ENCODE results near the gene TOP2A.

Gene TOP2A

DNA sequence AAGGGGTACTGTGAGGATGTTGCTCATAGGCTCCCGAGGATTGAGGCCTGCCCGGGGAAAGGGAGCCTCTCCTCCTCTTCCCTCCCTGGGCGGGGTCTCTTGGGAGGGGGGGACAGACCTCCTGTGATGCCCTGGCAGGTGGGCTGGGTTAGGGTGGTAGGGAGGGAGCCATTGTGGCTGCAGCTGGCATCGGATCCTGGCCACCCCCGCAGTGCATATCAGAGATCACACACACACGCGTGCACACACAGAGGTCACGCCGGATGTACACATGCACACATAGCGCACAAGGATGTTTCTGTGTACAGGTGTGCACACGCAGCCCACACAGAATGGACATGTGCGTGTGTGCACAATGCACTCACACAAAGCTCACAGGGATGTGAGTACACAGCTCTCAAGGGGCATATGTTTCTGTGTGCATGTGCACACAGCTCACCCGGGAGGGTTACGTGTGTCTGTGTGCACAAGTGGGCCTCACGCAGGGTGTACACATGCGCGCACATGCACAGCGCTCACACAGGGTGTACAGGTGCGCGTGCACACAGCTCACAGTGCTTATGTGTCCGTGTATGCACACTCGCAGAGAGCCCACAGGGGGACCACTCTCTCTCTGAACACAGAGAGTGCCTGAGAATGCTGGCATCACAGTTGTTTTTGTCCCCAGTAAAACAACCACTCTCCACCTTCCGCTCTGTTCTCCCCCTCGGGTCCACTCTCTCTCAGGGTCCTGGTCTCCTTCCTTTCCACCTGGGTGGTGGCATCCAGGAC is 55.6 kb downstream of the TOP2A start:
- DNase-seq (ENCODE audit: low read depth, low spot score) = no peak
- no peak overlapping the region for H3K27ac ChIP-seq

DNA sequence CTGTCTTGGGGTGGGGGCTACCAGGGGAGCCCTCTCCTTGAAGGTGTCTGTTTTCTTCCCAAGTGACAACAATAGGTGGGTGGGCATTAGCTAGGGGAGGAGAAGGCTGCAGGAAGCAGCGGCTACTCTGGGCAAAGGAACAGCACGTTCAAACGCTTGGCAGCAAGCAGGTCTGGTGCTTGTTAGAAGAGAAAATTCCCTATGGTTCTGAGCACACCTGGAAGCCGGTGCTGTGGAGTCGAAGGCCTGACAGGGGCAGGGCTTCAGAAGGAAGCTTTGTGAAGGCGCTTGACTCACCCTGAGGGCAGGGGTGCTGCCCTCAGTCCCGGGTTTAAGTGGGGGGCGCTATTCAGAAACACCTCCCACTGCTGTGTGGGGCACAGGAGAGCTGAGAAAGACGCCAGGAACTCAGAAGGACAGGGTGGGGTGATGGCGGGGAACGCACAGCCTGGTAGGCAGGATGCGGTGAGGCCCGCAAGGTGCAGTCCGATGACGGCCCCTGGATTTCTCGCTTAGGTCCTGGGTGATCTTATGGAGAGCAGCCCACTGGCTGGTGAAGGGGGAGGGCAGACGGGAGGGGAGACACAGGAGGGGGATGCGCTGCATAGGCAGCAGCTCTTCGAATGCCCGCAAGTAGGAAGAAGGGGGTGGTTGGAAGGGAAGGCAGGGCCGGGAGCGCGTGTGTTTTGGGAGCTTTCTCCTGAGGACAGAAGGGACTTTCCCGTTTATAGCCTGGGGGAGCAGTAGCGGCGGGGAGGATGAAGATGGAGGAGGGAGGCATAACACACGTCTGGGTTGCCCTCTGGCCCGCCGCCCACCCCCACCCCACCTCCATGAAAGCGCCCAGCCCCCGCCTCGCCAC is 56.4 kb downstream of the TOP2A start:
- H3K27ac ChIP-seq = no peak overlapping the region
- DNase-seq (ENCODE audit: low read depth, low spot score) = no peak

DNA sequence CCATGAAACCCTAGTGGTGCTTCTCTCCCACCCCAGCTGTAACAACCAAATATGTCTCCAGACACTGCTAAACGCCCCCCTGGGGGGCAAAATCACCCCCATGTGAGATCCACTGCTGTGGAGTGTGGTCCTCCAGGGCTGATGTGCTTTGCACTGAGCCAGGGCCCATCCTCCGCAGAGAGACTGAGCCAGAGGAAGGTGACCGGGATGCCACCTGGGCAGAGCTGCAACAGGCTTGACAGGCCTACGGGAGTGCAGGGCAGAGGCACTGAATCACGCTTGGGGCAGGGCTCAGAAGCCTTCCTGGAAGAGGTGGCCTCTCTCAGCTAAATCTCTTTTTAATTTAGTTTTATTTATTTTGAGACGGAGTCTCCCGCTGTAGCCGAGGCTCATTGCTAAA is 57.6 kb downstream of the TOP2A start:
- DNase-seq (ENCODE audit: low read depth, low spot score) = no peak
- no peak overlapping the region for H3K27ac ChIP-seq

DNA sequence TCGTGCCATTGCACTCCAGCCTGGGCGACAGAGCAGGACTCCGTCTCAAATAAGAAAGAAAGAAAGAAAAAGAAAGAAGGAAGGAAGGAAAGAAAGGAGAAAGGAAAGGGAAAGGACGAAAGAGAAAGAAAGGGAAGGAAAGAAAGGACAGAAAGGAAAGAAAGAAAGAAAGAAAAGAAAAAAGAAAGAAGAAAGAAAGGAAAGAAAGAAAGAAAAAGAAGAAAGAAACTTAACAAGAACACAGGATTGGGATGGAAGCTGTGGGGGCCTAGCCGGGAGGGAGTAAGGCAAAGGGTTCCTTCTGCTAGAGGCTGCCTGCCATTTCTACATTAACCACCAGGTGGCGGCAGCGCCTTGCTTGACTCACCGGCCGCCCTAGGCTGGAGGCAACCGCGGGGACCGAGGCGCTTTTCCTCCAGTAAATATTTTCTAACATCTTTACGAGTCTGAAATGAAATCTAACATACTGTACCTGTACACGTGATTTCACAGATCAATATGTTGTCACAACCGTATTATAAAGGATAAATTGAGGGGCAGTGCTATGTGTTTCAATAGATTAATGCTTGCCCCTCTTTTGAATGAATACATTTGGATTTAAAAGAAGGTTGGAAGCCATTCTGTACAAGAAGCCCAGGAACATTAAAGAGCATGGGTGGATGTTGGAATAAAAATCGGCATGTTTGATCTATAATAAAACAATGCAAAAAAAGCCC is 59.2 kb downstream of the TOP2A start:
- DNase-seq (ENCODE audit: low read depth, low spot score) = no peak
- H3K27ac ChIP-seq = no peak overlapping the region

DNA sequence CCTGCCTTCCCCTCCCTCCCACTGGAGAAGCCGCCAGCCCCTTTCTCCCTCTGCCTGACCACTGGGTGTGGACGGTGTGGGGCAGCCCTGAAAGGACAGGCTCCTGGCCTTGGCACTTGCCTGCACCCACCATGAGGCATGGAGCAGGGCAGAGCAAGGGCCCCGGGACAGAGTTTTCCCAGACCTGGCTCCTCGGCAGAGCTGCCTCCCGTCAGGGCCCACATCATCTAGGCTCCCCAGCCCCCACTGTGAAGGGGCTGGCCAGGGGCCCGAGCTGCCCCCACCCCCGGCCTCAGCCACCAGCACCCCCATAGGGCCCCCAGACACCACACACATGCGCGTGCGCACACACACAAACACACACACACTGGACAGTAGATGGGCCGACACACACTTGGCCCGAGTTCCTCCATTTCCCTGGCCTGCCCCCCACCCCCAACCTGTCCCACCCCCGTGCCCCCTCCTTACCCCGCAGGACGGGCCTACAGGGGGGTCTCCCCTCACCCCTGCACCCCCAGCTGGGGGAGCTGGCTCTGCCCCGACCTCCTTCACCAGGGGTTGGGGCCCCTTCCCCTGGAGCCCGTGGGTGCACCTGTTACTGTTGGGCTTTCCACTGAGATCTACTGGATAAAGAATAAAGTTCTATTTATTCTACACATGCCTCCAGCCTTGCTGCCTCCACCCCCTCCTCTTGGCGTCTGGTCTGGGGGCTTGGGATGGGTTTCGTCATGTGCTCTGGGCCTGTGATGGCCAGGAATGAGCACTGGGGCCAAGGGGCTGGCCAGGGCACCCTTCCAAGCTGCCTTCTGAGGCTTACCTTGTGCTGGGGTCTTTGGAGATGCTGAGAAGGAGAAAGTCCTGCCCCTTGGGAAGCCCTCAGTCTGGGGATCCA is 60.5 kb downstream of the TOP2A start:
- no peak overlapping the region for H3K27ac ChIP-seq
- DNase-seq (ENCODE audit: low read depth, low spot score) = no peak

DNA sequence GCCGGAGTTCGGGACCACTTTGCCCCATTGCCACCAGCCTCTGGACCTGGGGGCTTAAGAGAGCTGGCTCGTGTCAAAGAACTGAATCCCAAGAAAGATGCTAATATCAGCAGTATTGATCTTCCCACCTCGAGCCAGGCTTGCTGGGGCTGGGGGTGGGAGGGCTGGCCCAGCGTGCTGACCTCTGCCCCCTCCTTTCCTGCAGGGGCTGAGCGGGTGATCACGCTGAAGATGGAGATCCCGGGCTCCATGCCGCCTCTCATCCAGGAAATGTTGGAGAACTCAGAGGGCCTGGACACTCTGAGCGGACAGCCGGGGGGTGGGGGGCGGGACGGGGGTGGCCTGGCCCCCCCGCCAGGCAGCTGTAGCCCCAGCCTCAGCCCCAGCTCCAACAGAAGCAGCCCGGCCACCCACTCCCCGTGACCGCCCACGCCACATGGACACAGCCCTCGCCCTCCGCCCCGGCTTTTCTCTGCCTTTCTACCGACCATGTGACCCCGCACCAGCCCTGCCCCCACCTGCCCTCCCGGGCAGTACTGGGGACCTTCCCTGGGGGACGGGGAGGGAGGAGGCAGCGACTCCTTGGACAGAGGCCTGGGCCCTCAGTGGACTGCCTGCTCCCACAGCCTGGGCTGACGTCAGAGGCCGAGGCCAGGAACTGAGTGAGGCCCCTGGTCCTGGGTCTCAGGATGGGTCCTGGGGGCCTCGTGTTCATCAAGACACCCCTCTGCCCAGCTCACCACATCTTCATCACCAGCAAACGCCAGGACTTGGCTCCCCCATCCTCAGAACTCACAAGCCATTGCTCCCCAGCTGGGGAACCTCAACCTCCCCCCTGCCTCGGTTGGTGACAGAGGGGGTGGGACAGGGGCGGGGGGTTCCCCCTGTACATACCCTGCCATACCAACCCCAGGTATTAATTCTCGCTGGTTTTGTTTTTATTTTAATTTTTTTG is 61.6 kb downstream of the TOP2A start:
- no peak overlapping the region for H3K27ac ChIP-seq
- DNase-seq (ENCODE audit: low read depth, low spot score) = no peak

DNA sequence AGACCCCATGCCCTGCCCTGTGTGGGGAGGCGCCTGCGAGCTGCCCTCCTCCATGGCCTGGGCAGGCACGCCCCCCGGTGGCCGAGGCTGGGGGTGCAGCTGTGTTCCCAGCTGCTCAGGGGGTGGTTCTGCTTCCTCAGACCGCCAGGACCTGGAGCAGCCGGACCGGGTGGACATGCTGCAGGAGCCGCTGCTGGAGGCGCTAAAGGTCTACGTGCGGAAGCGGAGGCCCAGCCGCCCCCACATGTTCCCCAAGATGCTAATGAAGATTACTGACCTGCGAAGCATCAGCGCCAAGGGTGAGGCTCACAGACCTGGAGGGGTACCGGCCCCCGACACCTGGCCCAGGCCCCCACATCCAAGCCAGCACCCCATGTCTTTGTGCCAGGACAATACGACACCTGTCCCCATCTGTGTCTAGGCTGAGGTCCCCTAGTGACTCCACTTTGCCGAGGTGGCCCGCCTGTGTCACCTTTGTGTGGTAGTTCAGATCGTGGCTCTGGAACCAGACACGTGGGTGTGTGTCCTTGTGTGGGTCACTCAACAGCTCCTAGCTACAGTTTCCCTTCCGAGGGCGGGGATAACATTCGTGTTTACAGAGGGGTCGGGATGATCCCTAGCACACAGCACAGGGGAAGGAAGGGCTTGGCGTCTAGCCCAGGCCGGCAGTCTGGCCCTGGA is 62.4 kb downstream of the TOP2A start:
- no peak overlapping the region for H3K27ac ChIP-seq
- no peak for DNase-seq (ENCODE audit: low read depth, low spot score)

DNA sequence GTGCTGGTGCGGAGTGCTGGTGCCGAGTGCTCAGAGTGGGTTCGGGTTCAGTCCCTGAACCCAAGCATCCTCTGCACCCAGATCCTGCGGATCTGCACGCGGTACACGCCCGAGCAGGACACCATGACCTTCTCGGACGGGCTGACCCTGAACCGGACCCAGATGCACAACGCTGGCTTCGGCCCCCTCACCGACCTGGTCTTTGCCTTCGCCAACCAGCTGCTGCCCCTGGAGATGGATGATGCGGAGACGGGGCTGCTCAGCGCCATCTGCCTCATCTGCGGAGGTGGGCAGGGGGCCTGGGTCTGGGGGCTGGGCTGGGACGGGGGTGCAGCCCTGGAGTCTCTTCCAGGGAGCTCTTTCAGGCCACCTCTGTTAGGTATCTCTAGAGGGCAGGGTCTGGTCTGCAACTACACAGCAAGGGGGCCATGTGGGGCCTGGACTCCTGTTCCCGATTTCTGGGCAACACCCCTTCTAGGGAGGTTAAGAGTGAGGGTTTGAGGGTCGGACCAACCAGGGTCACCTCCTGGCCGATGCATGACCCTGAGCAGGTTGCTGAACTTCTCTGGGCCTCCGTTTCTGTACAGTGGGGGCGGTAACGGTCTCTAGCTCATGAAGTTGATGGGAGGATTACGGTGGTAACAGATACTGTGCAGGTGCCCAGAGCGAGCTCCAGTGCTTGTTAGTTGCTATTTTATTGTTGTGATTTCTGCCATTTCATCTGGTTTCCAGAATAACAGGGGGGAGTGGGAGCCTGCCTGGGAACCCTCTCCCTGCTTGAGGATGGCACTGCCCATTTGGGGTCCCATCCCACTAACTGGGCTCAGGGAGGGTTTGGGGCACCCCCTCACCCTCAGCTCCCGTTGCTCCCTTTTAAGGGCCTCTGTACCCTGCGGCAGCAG is 63.2 kb downstream of the TOP2A start:
- no peak overlapping the region for H3K27ac ChIP-seq
- no peak for DNase-seq (ENCODE audit: low read depth, low spot score)

DNA sequence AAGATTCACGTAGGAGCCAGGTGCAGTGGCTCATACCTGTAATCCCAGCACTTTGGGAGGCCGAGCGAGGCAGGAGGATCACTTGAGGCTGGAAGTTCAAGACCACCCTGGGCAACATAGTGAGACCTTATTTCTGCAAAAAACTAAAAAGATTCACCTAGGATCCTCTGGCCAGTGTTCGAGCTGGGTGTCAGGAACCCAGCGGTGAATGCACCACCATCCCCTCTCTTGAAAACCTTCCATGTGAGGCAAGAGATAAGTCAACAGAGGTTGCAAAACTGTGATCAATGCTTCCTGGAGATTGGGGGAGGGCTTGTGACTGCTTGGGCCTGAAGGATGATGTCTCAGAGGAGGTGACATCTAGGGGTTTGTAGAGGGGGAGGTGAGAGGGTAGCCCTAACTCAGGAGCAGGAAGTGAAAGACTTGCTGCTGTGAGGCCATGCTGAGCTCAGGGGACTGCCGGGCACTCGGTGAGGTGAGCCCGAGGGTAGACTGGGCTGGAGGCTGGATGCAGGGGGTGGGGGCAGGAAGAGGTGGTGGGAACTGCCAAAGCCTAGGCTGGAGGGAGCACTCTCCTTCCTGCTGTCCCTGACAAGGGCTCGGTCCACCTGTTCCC is 64.8 kb downstream of the TOP2A start:
- no peak overlapping the region for H3K27ac ChIP-seq
- DNase-seq (ENCODE audit: low read depth, low spot score) = no peak

DNA sequence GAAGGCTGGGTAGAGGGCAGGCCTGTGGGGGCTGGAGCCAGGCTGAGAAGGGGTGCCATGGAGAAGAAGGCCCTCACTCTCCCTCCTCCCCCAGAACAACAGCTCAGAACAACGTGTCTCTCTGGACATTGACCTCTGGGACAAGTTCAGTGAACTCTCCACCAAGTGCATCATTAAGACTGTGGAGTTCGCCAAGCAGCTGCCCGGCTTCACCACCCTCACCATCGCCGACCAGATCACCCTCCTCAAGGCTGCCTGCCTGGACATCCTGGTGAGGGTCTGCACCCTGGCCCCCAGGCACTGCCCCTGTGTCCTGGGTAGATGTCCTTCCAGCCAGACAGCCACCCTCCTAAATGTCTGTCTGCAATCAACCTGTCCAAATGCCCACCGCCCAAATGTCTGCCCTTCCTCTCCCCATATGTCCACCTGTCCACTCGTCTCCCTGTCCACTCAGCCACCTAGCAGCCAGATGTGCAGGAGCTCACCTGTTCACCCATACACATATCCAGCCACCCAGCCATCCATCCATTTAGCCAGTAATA is 65.4 kb downstream of the TOP2A start:
- DNase-seq (ENCODE audit: low read depth, low spot score) = no peak
- no peak overlapping the region for H3K27ac ChIP-seq

DNA sequence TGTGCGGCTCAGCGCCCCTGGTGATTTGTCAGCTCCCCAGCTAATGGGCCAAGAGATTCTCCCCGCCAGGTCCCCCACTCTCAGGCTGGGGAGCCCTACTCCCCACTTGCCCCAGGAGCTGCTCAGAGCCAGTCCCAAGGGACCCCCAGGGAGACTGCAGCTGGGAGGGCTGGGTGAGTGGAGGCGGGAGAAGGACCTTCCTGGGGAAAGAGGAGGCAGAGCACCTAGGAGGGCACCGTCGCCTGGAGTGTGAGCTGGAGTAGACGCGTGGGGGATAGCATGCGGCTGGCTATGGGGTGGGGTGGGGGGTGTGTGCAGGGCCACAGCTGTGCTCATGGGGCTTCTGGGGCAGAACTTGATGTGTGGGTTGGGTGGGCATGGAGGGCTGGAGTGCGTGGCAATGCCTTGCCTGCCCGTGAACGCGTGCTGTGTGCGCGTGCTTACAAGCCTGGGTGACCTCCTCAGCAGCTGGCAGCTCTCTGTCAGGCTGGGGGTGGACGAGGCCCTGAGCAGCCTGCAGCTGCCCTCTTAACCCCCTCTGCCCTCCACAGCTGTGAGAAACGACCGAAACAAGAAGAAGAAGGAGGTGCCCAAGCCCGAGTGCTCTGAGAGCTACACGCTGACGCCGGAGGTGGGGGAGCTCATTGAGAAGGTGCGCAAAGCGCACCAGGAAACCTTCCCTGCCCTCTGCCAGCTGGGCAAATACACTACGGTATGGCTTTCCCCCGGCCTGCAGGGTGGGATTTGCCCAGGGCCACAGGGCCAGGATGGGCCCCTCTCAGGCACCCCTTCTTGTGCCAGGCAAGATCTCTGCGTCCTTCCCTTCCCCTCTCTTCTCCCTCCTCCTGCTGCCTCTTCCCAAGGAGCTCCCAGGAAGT is 66.1 kb downstream of the TOP2A start:
- H3K27ac ChIP-seq = no peak overlapping the region
- no peak for DNase-seq (ENCODE audit: low read depth, low spot score)

DNA sequence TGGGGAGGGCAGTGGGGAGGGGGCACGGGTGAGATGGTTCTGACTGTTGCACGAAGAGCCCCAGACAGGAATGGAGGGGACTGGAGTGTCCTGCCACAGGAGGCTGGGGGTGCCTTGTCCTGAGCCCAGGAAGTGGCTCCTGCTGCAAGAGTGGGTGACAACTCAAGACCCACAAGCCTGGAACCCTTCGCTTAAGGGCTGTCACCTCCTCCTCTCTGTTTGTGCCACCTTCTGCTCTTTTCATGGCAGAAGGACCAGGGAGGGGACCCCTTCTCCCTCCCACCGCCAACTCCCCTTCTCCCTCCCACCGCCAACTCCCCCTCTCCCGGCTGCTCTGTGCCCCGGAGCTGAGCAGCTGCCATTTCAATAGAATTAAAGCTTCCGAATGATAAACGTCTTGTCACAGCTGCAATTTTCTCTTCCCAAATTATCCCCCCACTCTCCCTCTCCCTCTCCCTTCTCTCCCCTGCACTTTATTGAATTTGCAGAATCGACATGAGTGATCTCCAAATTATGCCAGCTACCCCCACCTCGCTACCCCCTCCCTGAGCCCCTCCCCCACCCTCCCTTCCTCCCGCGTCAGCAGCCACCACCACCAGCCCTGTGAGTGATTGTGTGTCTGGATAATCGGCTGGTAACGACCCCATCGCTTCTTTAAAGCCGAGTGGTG is 66.9 kb downstream of the TOP2A start:
- DNase-seq (ENCODE audit: low read depth, low spot score) = no peak
- H3K27ac ChIP-seq = peak overlapping the region; percentile 77

DNA sequence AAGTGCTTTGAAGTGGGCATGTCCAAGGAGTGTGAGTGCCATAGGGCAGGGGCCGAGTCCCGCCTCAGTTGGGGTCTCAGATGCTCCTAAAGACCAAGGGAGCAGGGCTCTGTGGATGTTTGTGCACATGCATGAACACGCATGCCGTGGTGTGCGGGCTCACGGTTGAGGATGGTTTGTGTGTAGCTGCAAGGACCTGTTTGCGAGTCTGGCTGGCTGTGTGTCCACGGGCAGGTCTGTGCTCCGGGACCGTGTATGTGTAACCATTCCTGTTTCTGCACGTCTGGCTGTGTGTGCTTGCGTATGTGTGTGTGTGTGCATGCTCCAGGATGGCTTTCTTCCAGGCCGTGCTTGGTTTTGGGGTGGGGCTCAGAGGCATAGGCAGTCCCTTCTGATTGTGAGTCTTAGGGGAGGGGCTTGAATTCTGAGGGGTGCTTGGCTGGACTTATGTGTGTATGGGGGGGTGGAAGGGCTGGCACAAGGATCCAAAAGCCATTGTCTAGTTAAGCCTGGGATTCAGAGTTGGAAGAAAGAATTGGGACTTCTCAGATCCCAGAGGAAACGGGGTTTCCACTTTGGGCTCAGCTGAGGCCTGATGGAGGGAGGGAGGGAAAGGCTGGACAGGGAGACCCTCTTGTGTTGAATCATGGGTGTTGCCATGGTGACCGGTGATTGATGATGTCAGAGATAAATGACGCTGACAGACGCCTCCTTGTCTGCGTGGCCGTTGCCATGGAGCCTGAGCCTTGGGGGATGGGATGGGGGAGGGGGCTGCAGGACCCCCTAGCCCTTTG is 67.6 kb downstream of the TOP2A start:
- peak; percentile 90 for DNase-seq (ENCODE audit: low read depth, low spot score)
- peak overlapping the region; percentile 77 for H3K27ac ChIP-seq

DNA sequence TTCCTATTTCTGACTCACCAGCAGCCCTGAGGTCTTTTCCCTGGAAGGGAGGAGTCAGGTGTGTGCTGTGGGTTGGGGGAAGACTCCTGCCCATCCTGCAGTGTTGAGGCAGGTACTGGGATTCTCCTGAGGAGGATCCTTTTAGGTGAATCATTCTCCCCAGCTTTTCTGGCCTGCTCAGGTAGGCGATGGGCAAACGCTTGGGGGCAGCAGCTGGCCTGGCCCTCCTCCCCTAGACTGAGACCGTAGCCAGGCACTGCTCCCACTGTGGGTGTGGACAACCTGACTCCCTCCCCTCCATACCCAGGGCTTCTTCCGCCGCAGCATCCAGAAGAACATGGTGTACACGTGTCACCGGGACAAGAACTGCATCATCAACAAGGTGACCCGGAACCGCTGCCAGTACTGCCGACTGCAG is 68.2 kb downstream of the TOP2A start:
- DNase-seq (ENCODE audit: low read depth, low spot score) = peak; percentile 80

More for the DNA sequence above, 68.2 kb downstream of the TOP2A start:
- H3K27ac ChIP-seq = peak overlapping the region; percentile 77
